PC-3 (cell line): ENCODE results near the gene PRELID2. TPM values are rescaled to one million over a fixed set of nuclear protein-coding genes. Genes with fewer than 3 reads are reported as not detected.

ENCODE experiments used
- ATAC-seq: fragments of 200-7000 bp; cut with Tn5 transposase; 2 replicates; pipeline ENCODE4 v1.9.1; 2020; ENCODE audit warnings: mild to moderate bottlenecking, moderate library complexity
- BruUV-seq: library from RNA; stranded (reverse); fragments of 400-500 nt; replicated peaks from 2 replicates; lab custom pipeline; 2021; lab: Mats Ljungman, UMichigan
- CTCF ChIA-PET: fragments of 300-600 bp; sonication (Branson Sonifier 250); formaldehyde crosslinking; loops from one replicate; lab custom pipeline; 2022; ENCODE audit warnings: antibody characterized with exemption; lab: Charles Lee
- POLR2A ChIA-PET: fragments of 300-600 bp; sonication (Branson Sonifier 250); formaldehyde crosslinking; loops from one replicate; lab custom pipeline; 2022; ENCODE audit warnings: antibody characterized with exemption; ENCODE audit not compliant: unreplicated experiment; lab: Charles Lee
- DNase-seq: peaks from one replicate; pipeline ENCODE4 v3.0.0-alpha.2; 2015
- H2AFZ ChIP-seq: fragments of 300-600 bp; sonication (generic); 2 replicates; pipeline ENCODE4 v1.6.0; 2016; ENCODE audit warnings: antibody characterized with exemption, low read length
- H3F3A ChIP-seq: fragments of 300-600 bp; sonication (generic); one replicate; pipeline ENCODE4 v1.6.0; 2017; ENCODE audit warnings: antibody characterized with exemption, low read length, control low read depth, mild to moderate bottlenecking; ENCODE audit not compliant: unreplicated experiment
- H3K27ac ChIP-seq: fragments of 300-600 bp; sonication (generic); 2 replicates; pipeline ENCODE4 v1.5.1; 2016; ENCODE audit warnings: mild to moderate bottlenecking, low read length
- H3K27me3 ChIP-seq: fragments of 300-600 bp; sonication (generic); 2 replicates; pipeline ENCODE4 v1.6.1; 2016; ENCODE audit warnings: low read length, mixed read lengths
- H3K36me3 ChIP-seq: fragments of 300-600 bp; sonication (generic); 2 replicates; pipeline ENCODE4 v1.6.1; 2016; ENCODE audit warnings: low read depth, mixed run types, low read length, mixed read lengths
- H3K4me1 ChIP-seq: fragments of 300-600 bp; sonication (generic); 2 replicates; pipeline ENCODE4 v1.5.1; 2016; ENCODE audit warnings: low read length; ENCODE audit not compliant: insufficient read depth
- H3K4me2 ChIP-seq: fragments of 300-600 bp; sonication (generic); 2 replicates; pipeline ENCODE4 v1.6.0; 2016; ENCODE audit warnings: low read length
- H3K4me3 ChIP-seq: fragments of 300-600 bp; sonication (generic); 2 replicates; pipeline ENCODE4 v1.5.1; 2016; ENCODE audit warnings: mild to moderate bottlenecking, low read length, mixed read lengths
- H3K79me2 ChIP-seq: fragments of 300-600 bp; sonication (generic); 2 replicates; pipeline ENCODE4 v1.6.1; 2017; ENCODE audit warnings: low read length, mixed read lengths
- H3K9ac ChIP-seq: fragments of 300-600 bp; sonication (generic); 2 replicates; pipeline ENCODE4 v1.6.0; 2016; ENCODE audit warnings: mild to moderate bottlenecking, low read length
- H3K9me2 ChIP-seq: fragments of 300-600 bp; sonication (generic); replicated peaks from 2 replicates; pipeline ENCODE4 v1.6.1; 2016; ENCODE audit warnings: mixed run types, low read length, mixed read lengths
- H3K9me3 ChIP-seq: fragments of 300-600 bp; sonication (generic); 2 replicates; pipeline ENCODE4 v1.6.1; 2016; ENCODE audit warnings: low read length, mixed read lengths
- H4K20me1 ChIP-seq: fragments of 300-600 bp; sonication (generic); 2 replicates; pipeline ENCODE4 v1.6.1; 2016; ENCODE audit warnings: low read length, mixed read lengths
- CTCF ChIP-seq: fragments of 300-600 bp; sonication (generic); conservative IDR thresholded peaks from 2 replicates; pipeline ENCODE4 v1.5.1; 2017; ENCODE audit warnings: antibody characterized with exemption, low read depth, mild to moderate bottlenecking, low read length
- EZH2 ChIP-seq: fragments of 300-600 bp; sonication (generic); IDR thresholded peaks from one replicate; pipeline ENCODE4 v1.6.1; 2017; ENCODE audit warnings: antibody characterized with exemption, mild to moderate bottlenecking, low read length; ENCODE audit not compliant: unreplicated experiment
- EZH2phosphoT487 ChIP-seq: fragments of 300-600 bp; sonication (generic); IDR thresholded peaks from 2 replicates; pipeline ENCODE4 v1.6.1; 2018; ENCODE audit warnings: mild to moderate bottlenecking, antibody characterized with exemption, low read length, borderline replicate concordance
- intact Hi-C: fragments of 100-400 bp; cut with micrococcal nuclease; formaldehyde crosslinking; loops from 2 replicates; pipeline ENCODE4 v1.9.0; 2023
- total RNA-seq: library from RNA; depleted of rRNA; stranded (reverse); fragments of >200 nt; gene quantifications from 2 replicates; pipeline ENCODE4 v1.2.3, GENCODE V29; 2014

Gene PRELID2
- total RNA-seq, 1 experiment from 2014 or later, result 23.7 TPM

- Histone ChIP-seq H2AFZ (no peak overlapping the region), H3K9me2 (no peaks in the 10 kb centered on the region), H3K4me3 (no peak overlapping the region), H3K27ac (no peak overlapping the region), H3F3A (no peaks in the 10 kb centered on the region), H3K4me2 (no peak overlapping the region; the same call in 1 of the 2 replicates), H3K79me2 (no peaks in the 10 kb centered on the region), H3K36me3 (no peaks in the 10 kb centered on the region), H3K9me3 (no peaks in the 10 kb centered on the region), H3K9ac (no peak overlapping the region), H3K4me1 (peaks cover 24% of the 10 kb centered on the region), H4K20me1 (no peaks in the 10 kb centered on the region), H3K27me3 (no peaks in the 10 kb centered on the region)
- POLR2A ChIA-PET, result no interaction called here
- ATAC-seq, result peak; percentile 87
- CTCF ChIA-PET, result no interaction called here
- DNase-seq, result peak; percentile 72
- no TSS peak for BruUV-seq
- intact Hi-C loops, result no loop called here
- TF ChIP-seq CTCF, result no peak
- TF ChIP-seq EZH2phosphoT487, result no peak
- TF ChIP-seq EZH2, result no peak
Measured at GRCh38 chr5:145847499-145848497, 12.7 kb upstream of the PRELID2 start.

- no peaks in the 10 kb centered on the region for H3K27me3 ChIP-seq
- DNase-seq (no peak), ATAC-seq (no peak)
- no TSS peak for BruUV-seq
- H3K79me2 ChIP-seq, result no peaks in the 10 kb centered on the region
- no peak overlapping the region for H3K9ac ChIP-seq
- H3K4me3 ChIP-seq, result no peak overlapping the region
- H3K4me2 ChIP-seq, result no peak overlapping the region
- no peak overlapping the region for H2AFZ ChIP-seq
- H4K20me1 ChIP-seq, result no peaks in the 10 kb centered on the region
- H3K9me2 ChIP-seq, result no peaks in the 10 kb centered on the region
- no peaks in the 10 kb centered on the region for H3K9me3 ChIP-seq
- peaks cover 24% of the 10 kb centered on the region for H3K4me1 ChIP-seq
- no peaks in the 10 kb centered on the region for H3F3A ChIP-seq
- POLR2A ChIA-PET, result no interaction called here
- CTCF ChIA-PET, result no interaction called here
- no peaks in the 10 kb centered on the region for H3K36me3 ChIP-seq
- TF ChIP-seq CTCF (no peak), EZH2phosphoT487 (no peak), EZH2 (no peak)
- intact Hi-C loops, result no loop called here
- H3K27ac ChIP-seq, result no peak overlapping the region
Measured at GRCh38 chr5:145846081-145846480, 10.9 kb upstream of the PRELID2 start.

GRCh38 chr5:145841299-145841698 lies 6.2 kb upstream of the PRELID2 start:
- BruUV-seq, result no TSS peak
- no peaks in the 10 kb centered on the region for H3K27me3 ChIP-seq
- H3K36me3 ChIP-seq, result no peaks in the 10 kb centered on the region
- H3K9me3 ChIP-seq, result no peaks in the 10 kb centered on the region
- no peaks in the 10 kb centered on the region for H3K79me2 ChIP-seq
- H4K20me1 ChIP-seq, result no peaks in the 10 kb centered on the region
- no peaks in the 10 kb centered on the region for H3F3A ChIP-seq
- ATAC-seq (no peak), DNase-seq (no peak)
- H3K9me2 ChIP-seq, result no peaks in the 10 kb centered on the region
- no peak overlapping the region for H3K27ac ChIP-seq
- no peaks in the 10 kb centered on the region for H3K4me1 ChIP-seq
- intact Hi-C loops, result no loop called here
- H2AFZ ChIP-seq, result no peak overlapping the region
- H3K9ac ChIP-seq, result no peak overlapping the region
- no peak overlapping the region for H3K4me3 ChIP-seq
- CTCF ChIA-PET, result no interaction called here
- POLR2A ChIA-PET, result no interaction called here
- no peak for TF ChIP-seq CTCF
- TF ChIP-seq EZH2phosphoT487, result no peak
- TF ChIP-seq EZH2, result no peak
- H3K4me2 ChIP-seq, result no peak overlapping the region
